Spleen (tissue), 11 donors: ENCODE results near the gene B4GALNT3. TPM values are rescaled to one million over a fixed set of nuclear protein-coding genes. Genes with fewer than 3 reads are reported as not detected.
"Not testable (repeated sequence)": the region's sequence is repeated elsewhere in the genome, so short reads cannot be mapped to it uniquely, and the experiment has no call there.

ENCODE experiments used
- DNase-seq: peaks from one replicate; pipeline ENCODE4 v3.0.0-alpha.2; 2020
- H3K27ac ChIP-seq, 8 donors: fragments of 200-600 bp; sonication (generic) in 7 of 8; 1 replicate in 4 of 8; 2 replicates in 4 of 8; pipeline versions ENCODE4 v1.5.0 to v1.8.0; 2016 to 2021; ENCODE audit warnings: inconsistent platforms in 4 of 8, mild to moderate bottlenecking in 4 of 8, moderate library complexity in 1 of 8
- H3K27me3 ChIP-seq, 7 donors: fragments of 200-600 bp; sonication (generic) in 6 of 7; replicated peaks in 1 of 7; 1 replicate in 4 of 7; 2 replicates in 3 of 7; pipeline versions ENCODE4 v1.5.0 to v1.8.0; 2016 to 2021; ENCODE audit warnings: inconsistent platforms in 3 of 7, mild to moderate bottlenecking in 1 of 7
- H3K36me3 ChIP-seq, 6 donors: fragments of 200-600 bp; sonication (generic) in 5 of 6; 1 replicate in 4 of 6; 2 replicates in 2 of 6; pipeline versions ENCODE4 v1.5.0 to v1.8.0; 2016 to 2021; ENCODE audit warnings: inconsistent platforms in 2 of 6
- H3K4me1 ChIP-seq, 6 donors: fragments of 200-600 bp; sonication (generic) in 5 of 6; 1 replicate in 3 of 6; 2 replicates in 3 of 6; pipeline versions ENCODE4 v1.5.0 to v1.8.0; 2016 to 2021; ENCODE audit warnings: inconsistent platforms in 3 of 6
- H3K4me3 ChIP-seq, 8 donors: fragments of 200-600 bp; sonication (generic) in 7 of 8; 1 replicate in 4 of 8; 2 replicates in 4 of 8; pipeline versions ENCODE4 v1.5.0 to v1.8.0; 2016 to 2021; ENCODE audit warnings: inconsistent platforms in 4 of 8, mild to moderate bottlenecking in 4 of 8, moderate library complexity in 2 of 8
- H3K9me3 ChIP-seq, 8 donors: fragments of 200-600 bp; sonication (generic) in 7 of 8; 1 replicate in 4 of 8; 2 replicates in 4 of 8; pipeline versions ENCODE4 v1.5.0 to v1.8.0; 2016 to 2021; ENCODE audit warnings: inconsistent platforms in 4 of 8
- CTCF ChIP-seq, 11 experiments: fragments of 200-600 bp in 7 of 11; fragments of 450-650 bp in 4 of 11; sonication (generic) in 4 of 11; IDR thresholded peaks in 8 of 11; conservative IDR thresholded peaks in 3 of 11; 1 replicate in 7 of 11; 2 replicates in 4 of 11; pipeline versions ENCODE4 v1.4.0 to v1.8.0; 2016 to 2021; ENCODE audit warnings: antibody characterized with exemption in 11 of 11, inconsistent platforms in 4 of 11, mild to moderate bottlenecking in 1 of 11
- POLR2A ChIP-seq, 3 donors: fragments of 450-650 bp; IDR thresholded peaks; one replicate each; pipeline ENCODE4 v1.5.1; 2017; ENCODE audit warnings: antibody characterized with exemption in 3 of 3, mild to moderate bottlenecking in 1 of 3
- POLR2AphosphoS5 ChIP-seq, 3 donors: sonication (generic); formaldehyde crosslinking; IDR thresholded peaks; one replicate each; pipeline ENCODE4 v1.5.1; 2017; ENCODE audit warnings: antibody characterized with exemption in 3 of 3
- WGBS, 5 donors: extraction: QIAGEN DNeasy Blood & Tissue Kit in 3 of 5; methylation state at CpG; one replicate each; pipeline versions ENCODE4 v1.1.5 to v1.1.7; 2013 to 2018; 5-methylcytosine and 5-hydroxymethylcytosine counted together
- intact Hi-C: fragments of 100-400 bp; cut with DNase I; formaldehyde crosslinking; loops from one replicate; pipeline ENCODE4 v1.15.0; 2023; ENCODE audit warnings: low total_unique reads
- polyA plus RNA-seq, 3 donors: library from polyadenylated mRNA; stranded (reverse); fragments of 200-250 nt; gene quantifications; one replicate each; pipeline ENCODE4 v1.2.1, GENCODE V29; 2013
- total RNA-seq, 7 donors: library from RNA; depleted of rRNA in 3 of 7; stranded (reverse); fragments of >200 nt in 3 of 7; fragmentation: NEBNext Ultra II Directional in 4 of 7; extraction: Animal tissue kit (Norgen Biotek cat#: 25700) in 4 of 7; gene quantifications; one replicate each; pipeline versions ENCODE4 v1.1.0 to v1.2.1, GENCODE V29; 2016 to 2021
- donor health status: healthy with polysubstance abuse.
- donor health status: DM: no; HTN: no; CAD: no; lungs with moderate emphysema.
- donor health status: DM: no; HTN: no; CAD: no.
- donor health status: Bipolar disorder and iron deficiency.
- donor health status: healthy.
- donor health status: DM: no; HTN: no; CAD: no.
- donor health status: DM: yes; HTN: yes; CAD: no.

Gene B4GALNT3
- total and polyA plus RNA-seq, 10 donors = 0.28 to 2.0 (median 1.5) TPM

- H3K9me3 ChIP-seq = no peaks in the 10 kb centered on the region
- intact Hi-C loops = loop anchor here (5.0 to 10.0 kb wide), 3 partner anchors 67 to 1020 kb away; partner anchors contain the start of genes FBXL14 and WNK1
- H3K27ac ChIP-seq = peak overlapping the region in 1 of 8 donors; percentile 78
- H3K4me3 ChIP-seq = no peak overlapping the region
- peaks cover 9 to 46% (median 26%) of the 10 kb centered on the region in 6 donors for H3K4me1 ChIP-seq
- no peak for TF ChIP-seq POLR2A (IDR thresholded peaks at IDR 0.05)
- TF ChIP-seq CTCF (IDR thresholded peaks at IDR 0.05 in 8 of 11, conservative IDR thresholded peaks at IDR 0.05 in 3 of 11) = no peak
- TF ChIP-seq POLR2AphosphoS5 (IDR thresholded peaks at IDR 0.05) = no peak
- H3K36me3 ChIP-seq = no peaks in the 10 kb centered on the region
- no peaks in the 10 kb centered on the region for H3K27me3 ChIP-seq
- DNase-seq = no peak
- 86 to 97% (median 96%) methylated on average over 7 of the region's 7 CpGs for WGBS, 5 donors
Measured at GRCh38 chr12:575129-575502, 115.4 kb downstream of the B4GALNT3 start.

GRCh38 chr12:575948-576614 lies 116.3 kb downstream of the B4GALNT3 start:
- no peaks in the 10 kb centered on the region for H3K9me3 ChIP-seq
- 3 to 13% (median 10%) methylated on average over 33 to 39 of the region's 39 CpGs for WGBS, 5 donors
- peak; percentile 97 for DNase-seq
- intact Hi-C loops = loop anchor here (5.0 to 10.0 kb wide), 3 partner anchors 66 to 1019 kb away; partner anchors contain the start of genes FBXL14 and WNK1
- H3K36me3 ChIP-seq = no peaks in the 10 kb centered on the region
- peak overlapping the region in 7 of 8 donors; percentile 26 to 78 (median 67) for H3K27ac ChIP-seq
- H3K4me1 ChIP-seq = peaks cover 9 to 36% (median 18%) of the 10 kb centered on the region in 6 donors
- TF ChIP-seq POLR2A (IDR thresholded peaks at IDR 0.05) (no peak), POLR2AphosphoS5 (IDR thresholded peaks at IDR 0.05) (peak; percentile 76 to 89 (median 79)), CTCF (IDR thresholded peaks at IDR 0.05 in 8 of 11, conservative IDR thresholded peaks at IDR 0.05 in 3 of 11) (peak; percentile 98 to 100 (median 100))
- H3K4me3 ChIP-seq = peak overlapping the region in 5 of 8 donors; percentile 5 to 56 (median 15)
- H3K27me3 ChIP-seq = no peaks in the 10 kb centered on the region

DNA sequence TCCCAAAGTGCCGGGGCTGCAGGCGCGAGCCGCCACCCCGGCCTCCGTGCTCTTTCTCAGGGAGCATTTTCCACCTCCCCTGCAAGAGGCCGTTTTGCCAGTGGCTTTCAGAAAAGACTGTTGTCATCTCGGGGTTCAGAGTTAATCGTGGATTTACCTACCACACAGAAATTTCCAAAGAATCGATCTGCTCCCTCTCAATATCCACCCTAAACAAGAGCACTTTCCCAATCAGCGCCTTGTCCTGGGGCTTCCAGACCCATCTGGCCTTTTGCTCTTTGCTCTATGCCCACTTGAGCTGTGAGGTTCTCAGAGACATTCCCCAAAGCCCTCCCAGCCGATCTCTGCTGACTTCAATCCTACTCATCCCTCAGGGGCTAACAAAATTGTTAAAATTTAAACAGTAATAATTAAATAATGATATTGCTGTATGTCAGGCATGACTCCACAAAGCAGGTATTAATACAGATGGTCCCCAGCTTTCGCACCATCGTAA lies 116.9 kb downstream of the B4GALNT3 start:
- TF ChIP-seq POLR2AphosphoS5 (IDR thresholded peaks at IDR 0.05) = no peak
- no peak for TF ChIP-seq POLR2A (IDR thresholded peaks at IDR 0.05)
- no peak for TF ChIP-seq CTCF (IDR thresholded peaks at IDR 0.05 in 8 of 11, conservative IDR thresholded peaks at IDR 0.05 in 3 of 11)
- H3K4me3 ChIP-seq = peak overlapping the region in 5 of 8 donors; percentile 5 to 56 (median 15)
- H3K4me1 ChIP-seq = peaks cover 9 to 31% (median 18%) of the 10 kb centered on the region in 6 donors
- intact Hi-C loops = loop anchor here (5.0 to 10.0 kb wide), 3 partner anchors 66 to 1018 kb away; partner anchors contain the start of genes FBXL14 and WNK1
- H3K27ac ChIP-seq = peak overlapping the region in 7 of 8 donors; percentile 26 to 78 (median 67)
- WGBS, 5 donors = 79 to 92% (median 91%) methylated on average over 14 of the region's 14 CpGs
- no peaks in the 10 kb centered on the region for H3K36me3 ChIP-seq
- no peaks in the 10 kb centered on the region for H3K9me3 ChIP-seq
- no peak for DNase-seq
- H3K27me3 ChIP-seq = no peaks in the 10 kb centered on the region

DNA sequence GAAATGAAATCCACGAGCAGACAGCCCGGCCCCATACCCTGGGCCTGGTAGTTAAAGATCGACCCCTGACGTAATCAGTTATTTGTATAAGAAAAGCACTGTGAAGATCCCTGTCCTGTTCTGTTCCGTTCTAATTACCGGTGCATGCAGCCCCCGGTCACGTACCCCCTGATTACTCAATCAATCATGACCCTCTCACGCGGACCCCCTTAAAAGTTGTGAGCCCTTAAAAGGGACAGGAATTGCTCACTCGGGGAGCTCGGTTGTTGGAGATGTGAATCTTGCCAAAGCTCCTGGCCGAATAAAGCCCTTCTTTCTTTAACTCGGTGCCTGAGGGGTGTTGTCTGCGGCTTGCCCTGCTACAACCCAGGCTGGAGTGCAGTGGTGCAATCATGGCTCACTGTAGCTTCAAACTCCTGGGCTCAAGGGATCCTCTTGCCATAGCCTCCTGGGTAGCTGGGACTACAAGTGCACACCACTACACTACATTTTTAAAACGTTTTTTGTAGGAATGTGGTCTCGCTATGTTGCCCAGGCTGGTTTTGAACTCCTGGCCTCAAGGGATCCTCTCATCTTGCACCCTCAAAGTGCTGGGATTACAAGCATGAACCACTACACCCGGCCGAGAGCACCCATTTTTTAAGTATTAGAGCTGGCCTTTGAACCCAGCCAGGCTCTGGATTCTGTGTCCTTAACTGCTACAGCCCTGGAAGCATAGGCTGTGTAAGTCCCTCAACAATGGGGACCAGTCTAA lies 118.4 kb downstream of the B4GALNT3 start:
- not testable (repeated sequence) for DNase-seq
- intact Hi-C loops = loop anchor here (5.0 to 10.0 kb wide), 3 partner anchors 64 to 1017 kb away; partner anchors contain the start of genes FBXL14 and WNK1

More for the DNA sequence above, 118.4 kb downstream of the B4GALNT3 start:
- H3K36me3 ChIP-seq, H3K27me3 ChIP-seq, H3K9me3 ChIP-seq, H3K4me3 ChIP-seq: not testable (repeated sequence)
- Histone ChIP-seq H3K27ac (peak overlapping the region in 1 of 8 donors; percentile 27), H3K4me1 (peaks cover 9 to 22% (median 17%) of the 10 kb centered on the region in 6 donors)
- WGBS, 5 donors = 84 to 91% (median 86%) methylated on average over 18 to 19 of the region's 19 CpGs
